CD8-positive, alpha-beta memory T cell (primary cell): ENCODE results near the gene ALG2. TPM values are rescaled to one million over a fixed set of nuclear protein-coding genes. Genes with fewer than 3 reads are reported as not detected.
A peak's percentile ranks its signal among the peaks of the same experiment; 100 is the strongest.

Experiments
- CTCF ChIA-PET: fragments of 350-600 bp; sonication (Branson Sonifier 250); formaldehyde crosslinking; loops from one replicate; lab custom pipeline; 2021; ENCODE audit warnings: antibody characterized with exemption; lab: Charles Lee
- POLR2A ChIA-PET: fragments of 350-600 bp; sonication (Branson Sonifier 250); formaldehyde crosslinking; loops from one replicate; lab custom pipeline; 2021; ENCODE audit warnings: antibody characterized with exemption; lab: Charles Lee
- DNase-seq, 5 donors: peaks; one replicate each; pipeline versions ENCODE4 v3.0.0 to v3.0.0-alpha.2; 2020 to 2022; ENCODE audit warnings: mixed read lengths in 1 of 5
- H3K27ac ChIP-seq: one replicate; pipeline ENCODE4 v1.7.0; 2013; ENCODE audit warnings: low read depth, mild to moderate bottlenecking, low read length, moderate library complexity
- H3K27me3 ChIP-seq: 2 replicates; pipeline ENCODE4 v1.7.0; 2013; ENCODE audit warnings: low read length, mild to moderate bottlenecking; ENCODE audit not compliant: insufficient read depth, poor library complexity, severe bottlenecking
- H3K36me3 ChIP-seq: 2 replicates; pipeline ENCODE4 v1.7.0; 2013; ENCODE audit warnings: mild to moderate bottlenecking, low read length, moderate library complexity; ENCODE audit not compliant: insufficient read depth
- H3K4me1 ChIP-seq: 2 replicates; pipeline ENCODE4 v1.7.0; 2013; ENCODE audit warnings: mild to moderate bottlenecking, low read length, moderate library complexity; ENCODE audit not compliant: insufficient read depth
- H3K4me3 ChIP-seq: 2 replicates; pipeline ENCODE4 v1.7.0; 2013; ENCODE audit warnings: mild to moderate bottlenecking, low read length
- H3K9me3 ChIP-seq: 2 replicates; pipeline ENCODE4 v1.7.0; 2013; ENCODE audit warnings: mild to moderate bottlenecking, low read length
- H3K27ac Mint-ChIP-seq, 8 donors: one replicate each; pipeline ENCODE4 v1.8.0; 2020 to 2021; ENCODE audit warnings: mixed read lengths in 8 of 8, mild to moderate bottlenecking in 6 of 8, inconsistent platforms in 3 of 8, moderate library complexity in 3 of 8
- H3K27me3 Mint-ChIP-seq, 2 donors: one replicate each; pipeline ENCODE4 v1.8.0; 2020 to 2021; ENCODE audit warnings: mixed read lengths in 2 of 2, mild to moderate bottlenecking in 1 of 2, moderate library complexity in 1 of 2
- H3K36me3 Mint-ChIP-seq, 3 donors: one replicate each; pipeline ENCODE4 v1.8.0; 2020 to 2021; ENCODE audit warnings: mixed read lengths in 3 of 3, inconsistent platforms in 1 of 3, mild to moderate bottlenecking in 1 of 3
- H3K4me1 Mint-ChIP-seq, 3 donors: one replicate each; pipeline ENCODE4 v1.8.0; 2020 to 2021; ENCODE audit warnings: mixed read lengths in 3 of 3, inconsistent platforms in 1 of 3, mild to moderate bottlenecking in 1 of 3
- H3K4me3 Mint-ChIP-seq, 7 donors: one replicate each; pipeline ENCODE4 v1.8.0; 2020 to 2021; ENCODE audit warnings: mixed read lengths in 7 of 7, mild to moderate bottlenecking in 6 of 7, moderate library complexity in 4 of 7, inconsistent platforms in 2 of 7
- H3K9me3 Mint-ChIP-seq, 5 donors: one replicate each; pipeline ENCODE4 v1.8.0; 2020 to 2022; ENCODE audit warnings: mixed read lengths in 5 of 5, mild to moderate bottlenecking in 3 of 5, moderate library complexity in 2 of 5, inconsistent platforms in 1 of 5
- polyA plus RNA-seq: library from polyadenylated mRNA; unstranded; fragments of 300-500 nt; fragmentation: Illumina TruSeq; gene quantifications from one replicate; pipeline ENCODE4 v1.2.3, GENCODE V29; 2021
- total RNA-seq, 2 experiments: library from RNA; stranded (reverse); gene quantifications; one replicate each; pipeline ENCODE4 v1.2.3, GENCODE V29; 2021

ALG2 gene
- total and polyA plus RNA-seq, 3 experiments from 2014 or later = 30.1 to 33.2 (median 31.4) TPM

DNA sequence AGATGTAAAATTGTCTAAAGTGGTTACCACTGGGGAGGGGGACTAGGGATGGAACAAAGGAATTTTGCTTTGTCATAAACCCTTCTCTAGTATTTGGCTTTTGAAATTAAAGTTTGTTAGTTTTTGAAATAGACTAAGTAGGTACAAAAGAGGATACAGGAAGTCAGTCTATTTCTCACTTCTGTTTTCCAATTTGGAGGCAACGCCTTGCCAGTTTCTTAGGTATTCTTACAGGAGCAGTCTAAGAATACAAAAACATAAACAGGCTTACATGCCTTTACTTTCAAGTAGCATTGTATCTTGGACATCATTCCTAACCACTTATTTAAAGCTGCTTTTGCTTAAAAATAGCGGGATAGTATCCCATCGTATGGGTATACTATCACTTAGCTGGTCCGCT, 34.4 kb downstream of the ALG2 start:
- no peak overlapping the region for H3K4me3 ChIP-seq
- no peaks in the 10 kb centered on the region for H3K36me3 Mint-ChIP-seq
- H3K36me3 ChIP-seq = no peaks in the 10 kb centered on the region
- no peak overlapping the region for H3K27ac Mint-ChIP-seq
- DNase-seq = no peak
- ChIA-PET POLR2A (no interaction called here), CTCF (interaction anchor here (0.9 to 1.5 kb wide), 2 partner anchors 10 to 24 kb away, joined by 3 to 4 read pairs; no protein-coding TSS in a partner anchor)
- H3K4me1 Mint-ChIP-seq = peaks cover 3 to 17% (median 6%) of the 10 kb centered on the region in 3 donors
- no peaks in the 10 kb centered on the region for H3K9me3 ChIP-seq
- H3K4me1 ChIP-seq = peaks cover 6% of the 10 kb centered on the region
- peaks cover 10% of the 10 kb centered on the region in 2 donors for H3K27me3 Mint-ChIP-seq
- H3K27me3 ChIP-seq = no peaks in the 10 kb centered on the region
- H3K27ac ChIP-seq = no peak overlapping the region
- no peak overlapping the region for H3K4me3 Mint-ChIP-seq
- H3K9me3 Mint-ChIP-seq = no peaks in the 10 kb centered on the region

DNA sequence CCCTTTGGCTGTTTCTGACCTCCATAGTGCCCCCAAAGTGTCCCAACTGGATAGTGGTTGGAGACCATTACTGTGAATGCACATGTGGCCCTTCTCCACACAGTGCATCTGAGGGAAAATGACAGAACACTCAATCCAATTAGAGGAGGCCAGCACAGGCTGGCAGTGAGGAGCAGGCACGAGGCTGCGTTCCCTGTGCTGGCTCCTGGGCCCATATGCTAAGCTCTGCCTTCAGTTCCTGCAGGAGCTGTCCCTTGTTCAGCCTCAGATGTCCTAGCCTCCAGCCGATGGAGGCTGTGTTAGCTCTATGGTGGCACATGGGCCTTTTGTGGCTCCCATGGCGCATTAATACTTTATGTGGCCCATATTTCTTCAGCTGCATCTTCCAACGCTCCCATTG, 35.8 kb downstream of the ALG2 start:
- H3K27ac Mint-ChIP-seq = no peak overlapping the region
- Histone ChIP-seq H3K27ac (no peak overlapping the region), H3K36me3 (no peaks in the 10 kb centered on the region), H3K4me1 (peaks cover 6% of the 10 kb centered on the region), H3K27me3 (no peaks in the 10 kb centered on the region), H3K4me3 (no peak overlapping the region), H3K9me3 (no peaks in the 10 kb centered on the region)
- H3K27me3 Mint-ChIP-seq = peaks cover 7 to 10% of the 10 kb centered on the region in 2 donors
- no peak overlapping the region for H3K4me3 Mint-ChIP-seq
- H3K36me3 Mint-ChIP-seq = no peaks in the 10 kb centered on the region
- H3K9me3 Mint-ChIP-seq = no peaks in the 10 kb centered on the region
- ChIA-PET CTCF (interaction anchor here (1.6 to 2.9 kb wide), 6 partner anchors 11 to 828 kb away, joined by 4 to 13 read pairs (median 8); partner anchors contain the start of genes ALG2 and SEC61B), POLR2A (no interaction called here)
- no peak for DNase-seq
- peaks cover 9 to 28% (median 16%) of the 10 kb centered on the region in 3 donors for H3K4me1 Mint-ChIP-seq

DNA sequence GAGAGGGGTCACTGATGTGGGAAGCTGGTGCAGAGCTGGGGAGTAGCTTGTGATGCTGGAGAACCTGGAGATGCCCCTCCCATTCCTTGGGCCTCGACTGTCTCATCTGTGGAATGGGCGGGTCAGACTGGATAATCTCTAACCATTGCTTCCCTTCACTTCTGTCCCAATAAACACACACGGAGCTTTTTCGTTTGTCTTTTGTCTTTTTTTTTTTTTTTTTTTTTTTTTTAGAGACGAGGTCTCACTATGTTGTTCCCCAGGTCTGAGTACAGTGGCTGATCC, 36.5 kb downstream of the ALG2 start:
- peaks cover 6 to 9% of the 10 kb centered on the region in 2 donors for H3K27me3 Mint-ChIP-seq
- H3K4me1 Mint-ChIP-seq = peaks cover 9 to 28% (median 16%) of the 10 kb centered on the region in 3 donors
- no peaks in the 10 kb centered on the region for H3K27me3 ChIP-seq
- H3K9me3 Mint-ChIP-seq = no peaks in the 10 kb centered on the region
- ChIA-PET POLR2A (no interaction called here), CTCF (interaction anchor here (0.7 to 2.9 kb wide), 16 partner anchors 10 to 1034 kb away, joined by 3 to 13 read pairs (median 4); partner anchors contain the start of genes ALG2 and SEC61B)
- no peaks in the 10 kb centered on the region for H3K36me3 ChIP-seq
- H3K27ac ChIP-seq = no peak overlapping the region
- no peaks in the 10 kb centered on the region for H3K36me3 Mint-ChIP-seq
- peak overlapping the region in 1 of 7 donors; percentile 23 for H3K4me3 Mint-ChIP-seq
- H3K4me3 ChIP-seq = no peak overlapping the region
- H3K4me1 ChIP-seq = peaks cover 6% of the 10 kb centered on the region
- DNase-seq = no peak
- H3K27ac Mint-ChIP-seq = peak overlapping the region in 1 of 8 donors; percentile 27
- H3K9me3 ChIP-seq = no peaks in the 10 kb centered on the region

DNA sequence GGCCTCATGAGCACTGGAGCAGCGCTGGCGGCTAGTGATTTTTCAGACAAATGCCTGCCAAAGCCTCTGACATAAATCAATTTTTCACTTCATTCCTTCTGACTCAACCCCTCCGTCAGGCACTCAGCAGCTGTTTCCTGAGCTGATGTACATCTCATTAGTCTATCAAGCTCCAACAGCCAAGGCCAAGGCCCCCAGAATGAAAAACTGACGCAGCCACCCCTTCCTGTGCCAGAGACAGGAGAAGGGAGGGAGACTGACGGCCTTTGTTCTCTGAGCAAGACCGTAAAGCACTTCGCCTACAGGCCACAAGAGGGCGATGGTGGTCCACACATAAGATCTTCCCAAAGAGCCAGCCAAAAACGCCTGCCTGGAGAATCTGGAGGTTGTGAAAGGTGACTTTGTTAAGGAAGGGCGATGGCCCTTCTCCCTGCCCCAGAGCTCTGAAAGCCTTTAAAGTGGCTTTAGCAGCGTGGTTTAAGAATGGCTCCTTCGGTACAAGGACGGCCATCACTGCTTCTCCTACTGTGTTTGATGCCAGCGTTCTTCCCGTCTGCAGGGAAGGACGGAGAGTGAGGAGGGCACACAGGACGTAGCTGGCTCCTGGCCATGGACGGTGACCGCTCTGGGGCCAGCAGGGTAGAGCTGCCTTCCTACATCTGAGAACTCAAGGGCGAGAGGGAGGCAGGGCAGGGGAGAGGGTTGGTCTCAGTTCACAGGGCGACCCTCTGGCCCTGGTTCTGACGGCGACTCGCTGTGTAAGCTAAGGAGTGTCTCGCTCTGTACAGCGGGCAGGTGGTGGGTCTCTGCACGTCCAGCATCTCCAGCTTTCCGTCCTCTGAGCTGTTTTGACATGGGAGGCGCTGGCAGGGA, 37.0 kb downstream of the ALG2 start:
- no peaks in the 10 kb centered on the region for H3K36me3 Mint-ChIP-seq
- H3K4me1 Mint-ChIP-seq = peaks cover 9 to 28% (median 16%) of the 10 kb centered on the region in 3 donors
- Histone ChIP-seq H3K27me3 (no peaks in the 10 kb centered on the region), H3K27ac (no peak overlapping the region), H3K9me3 (no peaks in the 10 kb centered on the region), H3K4me3 (peak overlapping the region; percentile 30), H3K36me3 (no peaks in the 10 kb centered on the region), H3K4me1 (peaks cover 6% of the 10 kb centered on the region)
- CTCF ChIA-PET = interaction anchor here (0.7 to 2.9 kb wide), 21 partner anchors 10 to 1034 kb away, joined by 3 to 13 read pairs (median 4); partner anchors contain the start of genes ALG2 and SEC61B
- H3K9me3 Mint-ChIP-seq = no peaks in the 10 kb centered on the region
- POLR2A ChIA-PET = no interaction called here
- peaks cover 5 to 8% of the 10 kb centered on the region in 2 donors for H3K27me3 Mint-ChIP-seq
- H3K4me3 Mint-ChIP-seq = peak overlapping the region in 4 of 7 donors; percentile 23 to 58 (median 56)
- peak overlapping the region in 5 of 8 donors; percentile 73 to 82 (median 79) for H3K27ac Mint-ChIP-seq
- peak; percentile 62 to 82 (median 66) for DNase-seq

DNA sequence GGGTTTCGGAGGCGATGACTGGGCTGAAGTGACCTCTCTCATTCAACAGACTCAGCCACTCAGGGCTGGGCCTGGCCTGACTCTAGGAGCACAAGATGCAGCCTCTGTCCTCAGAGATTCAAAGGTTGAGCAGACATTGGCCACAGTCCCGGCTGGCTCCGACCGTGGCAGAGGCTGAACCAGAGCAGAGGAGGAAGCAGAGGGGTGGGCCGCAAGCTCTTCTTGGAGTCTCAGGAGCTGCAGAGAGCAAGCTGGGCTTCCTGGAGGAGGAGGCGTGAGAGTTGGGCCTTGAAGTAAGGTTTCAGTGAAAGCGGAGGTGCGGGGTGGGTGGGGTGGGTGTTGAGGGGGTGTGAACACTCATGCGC, 37.6 kb downstream of the ALG2 start:
- ChIA-PET CTCF (interaction anchor here (0.7 to 2.9 kb wide), 18 partner anchors 11 to 1035 kb away, joined by 3 to 13 read pairs (median 4); partner anchors contain the start of genes ALG2 and SEC61B), POLR2A (no interaction called here)
- Mint-ChIP-seq H3K27me3 (peaks cover 0 to 6% of the 10 kb centered on the region in 2 donors), H3K4me1 (peaks cover 9 to 28% (median 16%) of the 10 kb centered on the region in 3 donors), H3K27ac (peak overlapping the region in 4 of 8 donors; percentile 73 to 82 (median 78)), H3K36me3 (no peaks in the 10 kb centered on the region), H3K9me3 (no peaks in the 10 kb centered on the region), H3K4me3 (peak overlapping the region in 3 of 7 donors; percentile 32 to 57 (median 35))
- no peaks in the 10 kb centered on the region for H3K36me3 ChIP-seq
- H3K4me1 ChIP-seq = peaks cover 6% of the 10 kb centered on the region
- no peak overlapping the region for H3K27ac ChIP-seq
- no peak overlapping the region for H3K4me3 ChIP-seq
- DNase-seq = no peak
- H3K27me3 ChIP-seq = no peaks in the 10 kb centered on the region
- H3K9me3 ChIP-seq = no peaks in the 10 kb centered on the region

DNA sequence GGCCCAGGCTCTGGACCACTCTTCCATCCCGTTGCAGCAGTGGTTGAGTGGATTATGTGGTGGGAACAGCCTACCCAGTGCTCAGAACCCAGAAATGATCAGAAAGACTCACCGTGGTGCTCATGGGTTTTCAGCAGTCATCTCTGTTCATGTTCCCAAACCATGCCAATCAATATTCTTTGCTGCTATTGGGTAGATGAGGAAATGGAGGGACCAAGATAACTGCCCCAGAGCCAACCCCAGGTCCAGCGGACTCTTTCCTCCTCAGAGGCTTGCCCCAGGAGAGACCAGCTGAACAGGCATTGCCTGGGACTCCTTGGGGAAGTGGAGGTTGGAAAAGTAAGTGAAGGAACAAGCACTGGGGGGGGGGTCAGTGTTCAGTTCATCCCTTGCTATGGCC, 38.1 kb downstream of the ALG2 start:
- Histone ChIP-seq H3K4me3 (no peak overlapping the region), H3K27ac (no peak overlapping the region), H3K9me3 (no peaks in the 10 kb centered on the region), H3K36me3 (no peaks in the 10 kb centered on the region), H3K4me1 (peaks cover 6% of the 10 kb centered on the region), H3K27me3 (no peaks in the 10 kb centered on the region)
- H3K4me3 Mint-ChIP-seq = no peak overlapping the region
- H3K36me3 Mint-ChIP-seq = no peaks in the 10 kb centered on the region
- H3K4me1 Mint-ChIP-seq = peaks cover 9 to 28% (median 16%) of the 10 kb centered on the region in 3 donors
- ChIA-PET CTCF (interaction anchor here (1.0 to 2.9 kb wide), 8 partner anchors 14 to 206 kb away, joined by 3 to 13 read pairs (median 3); no protein-coding TSS in a partner anchor), POLR2A (interaction anchor here (0.6 kb wide), 1 partner anchor 450 kb away, joined by 4 read pairs; no protein-coding TSS in a partner anchor)
- no peak for DNase-seq
- no peaks in the 10 kb centered on the region for H3K9me3 Mint-ChIP-seq
- H3K27ac Mint-ChIP-seq = no peak overlapping the region
- peaks cover 0 to 6% of the 10 kb centered on the region in 2 donors for H3K27me3 Mint-ChIP-seq

DNA sequence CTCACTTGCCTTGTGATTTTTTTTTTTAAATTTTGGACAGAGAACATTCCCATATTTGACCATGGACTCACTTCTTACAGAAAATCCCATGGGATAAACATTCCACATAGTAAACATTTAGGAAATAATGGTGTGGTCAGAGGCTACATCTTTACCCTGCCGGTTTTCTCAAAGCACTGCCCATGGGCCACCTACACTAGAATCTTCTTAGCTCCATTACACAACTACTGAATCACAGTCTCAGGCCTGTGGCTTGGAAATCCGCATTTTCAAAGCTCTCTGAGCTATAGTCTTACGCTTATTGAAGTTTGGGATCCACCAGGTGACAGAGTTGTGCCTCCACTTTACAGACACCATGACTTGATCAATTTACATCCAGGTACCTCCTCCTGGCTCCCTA, 39.4 kb downstream of the ALG2 start:
- Histone ChIP-seq H3K4me3 (no peak overlapping the region), H3K36me3 (no peaks in the 10 kb centered on the region), H3K27ac (no peak overlapping the region), H3K9me3 (no peaks in the 10 kb centered on the region), H3K27me3 (no peaks in the 10 kb centered on the region), H3K4me1 (peaks cover 6% of the 10 kb centered on the region)
- H3K4me1 Mint-ChIP-seq = peaks cover 9 to 28% (median 16%) of the 10 kb centered on the region in 3 donors
- H3K4me3 Mint-ChIP-seq = no peak overlapping the region
- DNase-seq = no peak
- ChIA-PET POLR2A (no interaction called here), CTCF (interaction anchor here (0.9 to 1.3 kb wide), 5 partner anchors 9 to 184 kb away, joined by 3 to 4 read pairs (median 3); no protein-coding TSS in a partner anchor)
- H3K27ac Mint-ChIP-seq = peak overlapping the region in 1 of 8 donors; percentile 23
- peaks cover 0 to 2% of the 10 kb centered on the region in 2 donors for H3K27me3 Mint-ChIP-seq
- H3K9me3 Mint-ChIP-seq = no peaks in the 10 kb centered on the region
- H3K36me3 Mint-ChIP-seq = no peaks in the 10 kb centered on the region

DNA sequence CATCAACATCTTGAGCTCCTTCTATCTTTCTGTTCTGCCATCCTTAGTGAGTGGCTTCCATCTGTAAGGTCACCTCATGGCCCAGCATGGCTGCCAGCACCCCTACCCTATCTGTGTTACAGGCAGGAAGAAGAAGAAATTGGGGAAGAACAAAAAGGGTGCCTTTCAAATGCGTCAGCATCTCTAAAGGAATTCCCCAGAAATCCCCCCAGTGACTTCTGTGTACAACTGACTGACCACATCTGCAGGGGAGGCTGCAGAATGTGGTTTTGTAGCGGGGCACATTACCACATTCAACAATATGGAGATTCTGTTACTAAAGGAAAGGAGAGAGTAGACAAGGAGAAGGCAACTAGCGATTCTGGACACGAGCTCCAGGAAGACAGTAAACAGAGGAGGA, 40.1 kb downstream of the ALG2 start:
- no peaks in the 10 kb centered on the region for H3K9me3 Mint-ChIP-seq
- H3K4me3 Mint-ChIP-seq = no peak overlapping the region
- no peaks in the 10 kb centered on the region for H3K36me3 ChIP-seq
- H3K27me3 Mint-ChIP-seq = peaks cover 0 to 2% of the 10 kb centered on the region in 2 donors
- H3K4me1 Mint-ChIP-seq = peaks cover 9 to 28% (median 16%) of the 10 kb centered on the region in 3 donors
- peaks cover 6% of the 10 kb centered on the region for H3K4me1 ChIP-seq
- H3K27ac ChIP-seq = no peak overlapping the region
- ChIA-PET CTCF (no interaction called here), POLR2A (no interaction called here)
- no peaks in the 10 kb centered on the region for H3K9me3 ChIP-seq
- no peaks in the 10 kb centered on the region for H3K36me3 Mint-ChIP-seq
- DNase-seq = peak in 1 of 5 donors; percentile 17
- H3K27ac Mint-ChIP-seq = peak overlapping the region in 2 of 8 donors; percentile 34 to 56
- no peaks in the 10 kb centered on the region for H3K27me3 ChIP-seq
- no peak overlapping the region for H3K4me3 ChIP-seq
